HepG2 (cell line): ENCODE data around the gene DOCK10. TPM values are rescaled to one million over a fixed set of nuclear protein-coding genes. Genes with fewer than 3 reads are reported as not detected.
A peak's percentile ranks its signal among the peaks of the same experiment; 100 is the strongest.

ENCODE experiments used
- ATF7 ChIP-seq, 2 experiments: fragments of 450-650 bp in 1 of 2; sonication (generic) in 1 of 2; formaldehyde crosslinking in 1 of 2; IDR thresholded peaks; 2 replicates each; pipeline versions ENCODE4 v1.4.0 to v1.6.1; 2016 to 2020; ENCODE audit warnings: antibody characterized with exemption in 1 of 2, mild to moderate bottlenecking in 1 of 2, missing genetic modification reagents in 1 of 2
- CREB1 ChIP-seq, 2 experiments: fragments of 450-650 bp in 1 of 2; IDR thresholded peaks; 2 replicates each; pipeline ENCODE4 v1.6.1; 2016 to 2017; ENCODE audit warnings: control low read depth in 1 of 2, mild to moderate bottlenecking in 1 of 2, missing compliant biosample characterization in 1 of 2, missing genetic modification characterization in 1 of 2
- E2F5 ChIP-seq: sonication (generic); formaldehyde crosslinking; conservative IDR thresholded peaks from 2 replicates; pipeline ENCODE4 v1.4.0; 2020; ENCODE audit warnings: missing genetic modification reagents
- IKZF4 ChIP-seq: sonication (generic); formaldehyde crosslinking; IDR thresholded peaks from 2 replicates; pipeline ENCODE4 v1.5.1; 2020; ENCODE audit warnings: borderline replicate concordance, mild to moderate bottlenecking, low read depth, missing genetic modification reagents; ENCODE audit errors: not compliant biosample characterization
- NR0B2 ChIP-seq: sonication (generic); formaldehyde crosslinking; IDR thresholded peaks from 2 replicates; pipeline ENCODE4 v1.4.0; 2020; ENCODE audit warnings: mild to moderate bottlenecking, missing genetic modification reagents
- NR2F6 ChIP-seq, 2 experiments: IDR thresholded peaks; 2 replicates each; pipeline ENCODE4 v1.6.1; 2016; ENCODE audit warnings: antibody characterized with exemption in 1 of 2, mild to moderate bottlenecking in 1 of 2
- SRSF1 ChIP-seq: fragments of 200-400 bp; formaldehyde crosslinking; optimal IDR thresholded peaks from 2 replicates; pipeline ENCODE3; 2017; ENCODE audit warnings: mild to moderate bottlenecking, low read depth, low read length, moderate library complexity
- SRSF9 ChIP-seq: fragments of 200-400 bp; formaldehyde crosslinking; IDR thresholded peaks from 2 replicates; pipeline ENCODE4 v1.6.1; 2018; ENCODE audit warnings: borderline replicate concordance, mild to moderate bottlenecking, low read depth, low read length; ENCODE audit not compliant: insufficient read depth, poor library complexity, severe bottlenecking
- TP53 ChIP-seq: sonication (generic); formaldehyde crosslinking; conservative IDR thresholded peaks from 2 replicates; pipeline ENCODE4 v1.4.0; 2020; ENCODE audit warnings: missing genetic modification reagents
- ZBTB37 ChIP-seq: sonication (generic); formaldehyde crosslinking; IDR thresholded peaks from 2 replicates; pipeline ENCODE4 v1.4.0; 2020; ENCODE audit warnings: mild to moderate bottlenecking, missing genetic modification reagents
- ZBTB43 ChIP-seq: sonication (generic); formaldehyde crosslinking; conservative IDR thresholded peaks from 2 replicates; pipeline ENCODE4 v1.4.0; 2020; ENCODE audit warnings: missing genetic modification reagents
- ZFP36L1 ChIP-seq: sonication (generic); formaldehyde crosslinking; IDR thresholded peaks from 2 replicates; pipeline ENCODE4 v1.8.0; 2022; ENCODE audit warnings: mild to moderate bottlenecking, missing genetic modification reagents, moderate library complexity
- ZNF646 ChIP-seq: sonication (generic); formaldehyde crosslinking; IDR thresholded peaks from 2 replicates; pipeline ENCODE4 v1.9.0; 2021; ENCODE audit warnings: mild to moderate bottlenecking, missing genetic modification reagents
- ZNF879 ChIP-seq: sonication (generic); formaldehyde crosslinking; IDR thresholded peaks from 2 replicates; pipeline ENCODE4 v1.8.1; 2023; ENCODE audit warnings: missing genetic modification reagents
- polyA plus RNA-seq, 8 experiments: library from polyadenylated mRNA; depleted of rRNA in 3 of 8; stranded (reverse) in 7 of 8; unstranded in 1 of 8; fragments of >200 nt; fragmentation: Illumina TruSeq in 4 of 8; extraction: Trizol in 4 of 8; gene quantifications; 2 replicates each; pipeline versions ENCODE4 v1.2.1 to v1.2.3, GENCODE V29; 2011 to 2016; ENCODE audit warnings: low read depth in 4 of 8, missing spikeins in 1 of 8, mixed read lengths in 1 of 8; ENCODE audit not compliant: insufficient read depth in 1 of 8
- total RNA-seq, 5 experiments: library from RNA; depleted of rRNA; stranded (reverse); fragments of >200 nt; fragmentation: Illumina TruSeq; extraction: Trizol; gene quantifications; 2 replicates each; pipeline ENCODE4 v1.2.3, GENCODE V29; 2016; ENCODE audit warnings: low read depth in 1 of 5
- TF ChIP-seq, protein P1 (sequence below): sonication (generic); formaldehyde crosslinking; IDR thresholded peaks from 2 replicates; pipeline ENCODE4 v1.5.0; 2020; ENCODE audit warnings: mild to moderate bottlenecking, low read depth, missing genetic modification reagents, borderline replicate concordance

The DOCK10 gene
- total and polyA plus RNA-seq, 2 of the 13 experiments (the other 11 are each of a cell fraction or from before 2014, with no cell fraction given): not detected

DNA sequence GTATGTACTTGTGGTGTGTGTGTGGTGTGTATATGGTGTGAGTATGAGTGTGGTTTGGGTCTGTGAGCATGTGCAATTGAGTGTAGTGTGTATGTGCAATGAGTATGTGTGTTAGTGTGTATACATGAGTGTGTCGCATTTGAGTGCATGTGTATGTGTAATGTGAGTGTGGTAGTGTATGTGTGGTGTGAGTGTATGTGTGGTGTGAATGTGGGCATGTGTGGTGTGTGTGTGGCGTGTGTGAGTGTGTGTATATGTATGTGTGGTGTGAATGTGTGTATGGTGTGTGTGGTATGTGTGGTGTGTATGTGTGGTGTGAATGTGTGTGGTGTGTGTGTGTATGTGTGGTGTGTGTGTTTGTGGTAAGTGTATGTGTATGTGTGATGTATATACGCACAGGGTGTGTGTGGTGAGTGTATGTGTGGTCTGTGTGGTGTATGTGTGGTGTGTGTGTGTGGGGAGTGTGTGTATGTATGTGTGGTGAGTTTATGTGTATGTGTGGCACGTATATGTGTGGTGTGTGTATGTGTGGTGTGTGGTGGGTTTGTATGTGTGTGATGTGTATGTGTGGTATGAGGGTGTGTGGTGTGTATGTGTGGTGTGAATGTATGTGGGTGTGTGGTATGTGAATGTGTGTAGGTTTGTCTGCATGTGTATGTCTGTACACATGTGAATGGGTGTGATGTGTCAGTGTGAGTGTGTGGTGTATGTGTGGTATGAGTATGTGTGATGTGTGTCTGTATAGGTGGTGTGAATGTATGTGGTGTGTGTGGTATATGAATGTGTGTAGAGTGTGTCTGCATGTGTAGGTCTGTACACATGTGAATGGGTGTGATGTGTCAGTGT is 123.4 kb downstream of the DOCK10 start (continued):
- TF ChIP-seq ZNF646 (CRISPR knock-in tag) (0 out of 2 replicates have a peak, but pooled peaks have one; percentile 7), E2F5 (no peak), IKZF4 (no peak), ZBTB37 (CRISPR knock-in tag) (no peak), SRSF9 (no peak), TP53 (CRISPR knock-in tag) (no peak), ATF7 (IDR thresholded peaks at IDR 0.05) (0 out of 2 replicates have a peak, but pooled peaks have one; percentile 22), ATF7 (CRISPR knock-in tag; IDR thresholded peaks at IDR 0.05) (no peak), ZFP36L1 (CRISPR knock-in tag) (no peak), NR0B2 (no peak), NR2F6 (IDR thresholded peaks at IDR 0.05) (no peak), NR2F6 (CRISPR knock-in tag; IDR thresholded peaks at IDR 0.05) (no peak), CREB1 (IDR thresholded peaks at IDR 0.05) (peak; percentile 21; the same call in 1 of the 2 replicates), CREB1 (CRISPR knock-in tag; IDR thresholded peaks at IDR 0.05) (no peak), ZBTB43 (CRISPR knock-in tag) (no peak), SRSF1 (no peak), ZNF879 (CRISPR knock-in tag) (no peak)
- TF ChIP-seq, protein P1, sequence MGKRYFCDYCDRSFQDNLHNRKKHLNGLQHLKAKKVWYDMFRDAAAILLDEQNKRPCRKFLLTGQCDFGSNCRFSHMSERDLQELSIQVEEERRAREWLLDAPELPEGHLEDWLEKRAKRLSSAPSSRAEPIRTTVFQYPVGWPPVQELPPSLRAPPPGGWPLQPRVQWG: no peak
